DOHH2 (cell line): ENCODE measurements around the gene BMP2.

Experiments
- CTCF ChIP-seq: fragments of 200-600 bp; sonication (generic); IDR thresholded peaks from one replicate; pipeline ENCODE4 v1.5.1; 2014; ENCODE audit warnings: antibody characterized with exemption, mild to moderate bottlenecking, low read depth, low read length; ENCODE audit not compliant: poor library complexity, severe bottlenecking
- EZH2phosphoT487 ChIP-seq: fragments of 200-600 bp; sonication (generic); IDR thresholded peaks from 2 replicates; pipeline ENCODE4 v1.6.1; 2017; ENCODE audit warnings: borderline replicate concordance, mild to moderate bottlenecking, antibody characterized with exemption, low read length, moderate library complexity, mixed read lengths

DNA sequence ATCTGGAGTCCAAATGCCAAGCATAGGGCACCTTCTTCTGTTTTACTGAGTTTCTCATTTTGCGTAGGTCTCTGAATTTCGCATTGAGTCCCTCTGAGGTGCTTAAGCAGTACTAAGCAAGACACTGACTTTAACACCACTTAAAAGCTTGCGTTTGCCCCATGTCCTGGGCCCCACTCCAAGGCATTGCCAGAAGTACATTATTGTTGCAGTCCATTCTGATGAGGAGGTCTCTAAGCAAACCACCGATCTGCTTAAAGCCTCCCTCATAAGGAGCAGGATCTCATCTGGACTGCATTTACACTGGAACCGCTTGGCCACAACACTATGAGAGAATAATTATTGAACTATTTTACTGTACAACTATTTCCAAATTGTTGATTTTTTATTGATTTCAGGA is 16.3 kb downstream of the BMP2 start:
- no peak for TF ChIP-seq CTCF
- no peak for TF ChIP-seq EZH2phosphoT487
